Esophagus squamous epithelium (tissue), 4 donors: Measurements from ENCODE around the gene STAP1.

Source experiments
- CTCF ChIP-seq, 6 experiments: fragments of 450-650 bp in 4 of 6; fragments of 200-600 bp in 2 of 6; sonication (generic) in 2 of 6; IDR thresholded peaks; one replicate each; pipeline ENCODE4 v1.5.1; 2016 to 2019; ENCODE audit warnings: antibody characterized with exemption in 6 of 6, mild to moderate bottlenecking in 4 of 6, moderate library complexity in 4 of 6
- POLR2A ChIP-seq, 4 donors: fragments of 450-650 bp; IDR thresholded peaks; one replicate each; pipeline ENCODE4 v1.6.1; 2017; ENCODE audit warnings: antibody characterized with exemption in 4 of 4, mild to moderate bottlenecking in 4 of 4, moderate library complexity in 3 of 4

GRCh38 chr4:67576538-67576937, 18.0 kb downstream of the STAP1 start:
- no peak for TF ChIP-seq CTCF (IDR thresholded peaks at IDR 0.05)
- TF ChIP-seq POLR2A (IDR thresholded peaks at IDR 0.05) = no peak
